Measurements from ENCODE around the gene NOD1. TPM values are rescaled to one million over a fixed set of nuclear protein-coding genes. Genes with fewer than 3 reads are reported as not detected.
"Not testable (repeated sequence)": the region's sequence is repeated elsewhere in the genome, so short reads cannot be mapped to it uniquely, and the experiment has no call there.

The NOD1 gene
- total RNA-seq, 2 donors from 2014 or later, result 3.5 to 12.3 TPM

DNA sequence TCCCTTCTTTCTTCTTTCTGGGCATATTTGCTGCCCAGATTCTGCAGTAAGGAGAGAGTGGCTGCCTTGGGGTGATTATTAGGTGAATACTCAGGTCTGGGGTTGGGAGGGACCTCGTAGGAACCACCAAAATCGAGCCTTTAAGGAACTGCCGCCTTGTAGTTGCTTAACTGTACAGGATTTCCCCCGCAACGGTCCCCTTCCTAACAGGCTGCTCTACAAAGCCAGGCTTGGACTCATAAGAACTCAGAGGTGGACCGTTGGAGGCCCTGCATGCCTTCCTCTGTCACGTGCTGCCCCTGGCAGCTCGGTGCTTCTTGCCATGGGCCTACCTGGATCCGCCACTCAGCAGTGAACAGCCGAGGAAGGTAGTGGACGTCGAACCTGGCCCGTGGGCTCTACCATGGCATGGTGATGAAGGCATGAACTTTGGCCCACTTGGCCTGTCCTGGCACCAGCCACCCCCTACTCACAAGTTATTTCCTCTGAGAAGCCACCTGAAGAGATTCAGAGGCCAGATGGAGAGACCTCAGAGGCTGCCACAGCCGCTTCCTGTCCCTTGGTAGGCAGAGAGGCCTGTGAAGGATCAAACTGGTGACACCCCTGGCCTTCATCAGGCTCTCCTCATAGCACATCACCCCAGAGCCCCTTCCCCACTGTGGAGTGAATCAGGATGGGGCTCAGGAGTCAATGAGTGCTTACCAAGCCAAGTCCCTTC is 54.6 kb downstream of the NOD1 start:
- Histone ChIP-seq H3K9me3 (no peaks in the 10 kb centered on the region), H3K36me3 (no peaks in the 10 kb centered on the region), H3K4me3 (no peak overlapping the region), H3K27me3 (replicated peaks; ENCODE audit: insufficient read depth) (no peaks in the 10 kb centered on the region), H3K27ac (no peak overlapping the region), H3K4me1 (replicated peaks) (no peaks in the 10 kb centered on the region)
- DNase-seq (ENCODE audit: low spot score), result no peak
- intact Hi-C loops (cut with DNase I), result no loop called here
- no peak for TF ChIP-seq POLR2A (IDR thresholded peaks at IDR 0.05)
- WGBS, result 96% methylated on average over 14 of the region's 14 CpGs

DNA sequence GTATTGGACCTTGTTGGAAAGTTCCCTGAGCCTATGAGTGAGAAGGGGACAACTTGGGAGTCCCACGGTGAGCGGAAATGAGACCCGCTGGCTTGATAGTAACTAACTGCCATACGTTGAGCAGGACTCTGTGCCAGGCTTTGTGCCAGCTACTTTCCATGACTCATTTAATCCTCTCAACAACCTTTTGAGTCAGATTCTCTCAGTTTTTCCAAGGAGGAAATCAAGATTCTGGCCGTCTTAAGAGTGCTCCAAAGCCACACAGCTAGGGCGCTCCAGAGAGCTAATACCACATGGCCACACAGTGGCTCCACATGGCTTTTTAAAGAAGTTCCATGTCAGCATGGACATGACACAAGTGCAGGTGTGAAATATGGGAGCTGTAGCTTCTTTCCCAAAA is 55.7 kb downstream of the NOD1 start:
- H3K9me3 ChIP-seq, result no peaks in the 10 kb centered on the region
- H3K36me3 ChIP-seq, result no peaks in the 10 kb centered on the region
- no peak overlapping the region for H3K27ac ChIP-seq
- 87% methylated on average over 6 of the region's 6 CpGs for WGBS
- H3K27me3 ChIP-seq (replicated peaks; ENCODE audit: insufficient read depth), result no peaks in the 10 kb centered on the region
- H3K4me3 ChIP-seq, result no peak overlapping the region
- TF ChIP-seq POLR2A (IDR thresholded peaks at IDR 0.05), result no peak
- no peak for TF ChIP-seq POLR2AphosphoS5 (IDR thresholded peaks at IDR 0.05)
- TF ChIP-seq, protein P1, sequence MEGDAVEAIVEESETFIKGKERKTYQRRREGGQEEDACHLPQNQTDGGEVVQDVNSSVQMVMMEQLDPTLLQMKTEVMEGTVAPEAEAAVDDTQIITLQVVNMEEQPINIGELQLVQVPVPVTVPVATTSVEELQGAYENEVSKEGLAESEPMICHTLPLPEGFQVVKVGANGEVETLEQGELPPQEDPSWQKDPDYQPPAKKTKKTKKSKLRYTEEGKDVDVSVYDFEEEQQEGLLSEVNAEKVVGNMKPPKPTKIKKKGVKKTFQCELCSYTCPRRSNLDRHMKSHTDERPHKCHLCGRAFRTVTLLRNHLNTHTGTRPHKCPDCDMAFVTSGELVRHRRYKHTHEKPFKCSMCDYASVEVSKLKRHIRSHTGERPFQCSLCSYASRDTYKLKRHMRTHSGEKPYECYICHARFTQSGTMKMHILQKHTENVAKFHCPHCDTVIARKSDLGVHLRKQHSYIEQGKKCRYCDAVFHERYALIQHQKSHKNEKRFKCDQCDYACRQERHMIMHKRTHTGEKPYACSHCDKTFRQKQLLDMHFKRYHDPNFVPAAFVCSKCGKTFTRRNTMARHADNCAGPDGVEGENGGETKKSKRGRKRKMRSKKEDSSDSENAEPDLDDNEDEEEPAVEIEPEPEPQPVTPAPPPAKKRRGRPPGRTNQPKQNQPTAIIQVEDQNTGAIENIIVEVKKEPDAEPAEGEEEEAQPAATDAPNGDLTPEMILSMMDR (IDR thresholded peaks at IDR 0.05), result no peak
- intact Hi-C loops (cut with DNase I), result no loop called here
- no peak for DNase-seq (ENCODE audit: low spot score)
- no peaks in the 10 kb centered on the region for H3K4me1 ChIP-seq (replicated peaks)

DNA sequence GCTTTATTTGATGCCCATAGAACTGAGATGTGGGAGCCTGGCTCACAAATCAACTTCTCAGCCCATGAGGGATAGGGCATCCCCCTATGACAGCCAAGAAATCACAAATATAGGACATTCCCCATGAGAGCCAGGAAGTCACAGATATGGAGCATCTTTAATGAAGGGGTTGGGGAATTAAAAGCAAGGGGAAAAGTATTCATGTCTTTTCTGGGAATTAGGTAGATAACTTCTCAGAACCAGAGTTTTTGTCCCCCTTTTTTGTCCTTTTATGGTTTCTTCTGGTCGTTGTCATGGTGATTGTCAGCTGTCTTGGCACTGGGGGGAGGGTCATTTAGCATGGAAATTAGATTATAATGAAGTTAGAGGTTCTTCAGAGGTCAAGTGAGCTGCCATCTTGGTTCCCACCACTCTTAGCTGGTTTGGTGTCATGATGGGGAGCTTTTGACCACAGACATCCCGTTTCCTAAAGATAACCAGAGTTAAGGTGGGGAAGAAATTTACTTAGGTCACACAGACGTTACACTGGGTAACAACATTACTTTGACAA is 56.9 kb downstream of the NOD1 start:
- WGBS, result 86% methylated on average over 3 of the region's 3 CpGs
- H3K27me3 ChIP-seq (replicated peaks; ENCODE audit: insufficient read depth), result no peaks in the 10 kb centered on the region
- intact Hi-C loops (cut with DNase I), result no loop called here
- H3K4me1 ChIP-seq (replicated peaks), result no peaks in the 10 kb centered on the region
- DNase-seq (ENCODE audit: low spot score), result no peak
- no peaks in the 10 kb centered on the region for H3K36me3 ChIP-seq
- TF ChIP-seq POLR2AphosphoS5 (IDR thresholded peaks at IDR 0.05) (no peak), POLR2A (IDR thresholded peaks at IDR 0.05) (no peak)
- TF ChIP-seq, protein P1 (IDR thresholded peaks at IDR 0.05), result no peak
- H3K9me3 ChIP-seq, result no peaks in the 10 kb centered on the region
- no peak overlapping the region for H3K4me3 ChIP-seq
- no peak overlapping the region for H3K27ac ChIP-seq

DNA sequence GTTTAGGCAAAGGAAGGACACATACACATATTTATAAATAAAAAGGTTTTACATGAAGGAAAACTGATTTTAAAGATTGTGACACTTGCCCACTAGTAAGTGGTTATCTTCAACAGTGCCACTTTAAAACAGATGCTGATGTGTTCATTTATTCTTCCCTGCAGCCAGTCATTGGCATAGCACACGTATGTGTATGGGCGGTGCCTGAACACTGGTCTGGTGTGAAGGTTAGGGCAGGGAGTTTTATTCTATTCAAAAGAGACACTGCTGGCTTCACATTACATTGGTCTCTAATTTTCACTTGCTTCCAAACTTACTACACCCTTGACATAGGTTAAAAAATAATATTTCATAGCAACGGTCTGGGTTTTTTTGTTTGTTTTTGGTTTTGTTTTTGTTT is 57.9 kb downstream of the NOD1 start:
- no peak for DNase-seq (ENCODE audit: low spot score)
- Histone ChIP-seq H3K9me3 (no peaks in the 10 kb centered on the region), H3K4me3 (no peak overlapping the region), H3K36me3 (no peaks in the 10 kb centered on the region), H3K27ac (no peak overlapping the region), H3K27me3 (replicated peaks; ENCODE audit: insufficient read depth) (no peaks in the 10 kb centered on the region), H3K4me1 (replicated peaks) (no peaks in the 10 kb centered on the region)
- 90% methylated on average over 3 of the region's 3 CpGs for WGBS
- TF ChIP-seq POLR2A (IDR thresholded peaks at IDR 0.05) (no peak), POLR2AphosphoS5 (IDR thresholded peaks at IDR 0.05) (no peak)
- TF ChIP-seq, protein P1 (IDR thresholded peaks at IDR 0.05), result no peak
- intact Hi-C loops (cut with DNase I), result no loop called here

DNA sequence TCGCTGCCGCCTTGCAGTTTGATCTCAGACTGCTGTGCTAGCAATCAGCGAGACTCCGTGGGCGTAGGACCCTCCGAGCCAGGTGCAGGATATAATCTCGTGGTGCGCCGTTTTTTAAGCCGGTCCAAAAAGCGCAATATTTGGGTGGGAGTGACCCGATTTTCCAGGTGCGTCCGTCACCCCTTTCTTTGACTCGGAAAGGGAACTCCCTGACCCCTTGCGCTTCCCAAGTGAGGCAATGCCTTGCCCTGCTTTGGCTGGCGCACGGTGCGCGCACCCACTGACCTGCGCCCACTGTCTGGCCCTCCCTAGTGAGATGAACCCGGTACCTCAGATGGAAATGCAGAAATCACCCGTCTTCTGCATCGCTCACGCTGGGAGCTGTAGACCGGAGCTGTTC is 58.5 kb downstream of the NOD1 start:
- 87% methylated on average over 23 of the region's 26 CpGs for WGBS

DNA sequence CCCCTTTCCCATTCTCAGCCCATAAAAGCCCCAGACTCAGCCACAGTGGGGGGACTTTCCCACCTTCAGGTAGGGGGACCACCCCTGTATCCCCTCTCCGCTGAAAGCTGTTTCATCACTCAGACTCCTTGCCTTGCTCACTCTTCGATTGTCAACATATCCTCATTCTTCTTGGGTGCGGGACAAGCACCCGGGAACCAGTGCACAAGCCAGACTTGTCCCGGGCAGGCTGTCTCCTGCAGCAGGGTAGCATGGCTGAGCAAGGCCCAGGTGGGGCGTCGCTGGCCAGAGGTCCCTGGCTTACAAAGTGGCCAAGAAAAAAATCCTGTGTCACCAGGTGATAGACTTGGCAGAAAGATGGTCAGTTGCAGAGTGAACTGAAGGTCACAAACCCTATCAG is 64.7 kb downstream of the NOD1 start:
- intact Hi-C loops (cut with DNase I), result loop anchor here (2.0 kb wide), 1 partner anchor 251 kb away; no protein-coding TSS in a partner anchor
- no peak for TF ChIP-seq POLR2A (IDR thresholded peaks at IDR 0.05)
- TF ChIP-seq POLR2AphosphoS5 (IDR thresholded peaks at IDR 0.05), result no peak
- TF ChIP-seq, protein P1 (IDR thresholded peaks at IDR 0.05), result no peak
- Histone ChIP-seq H3K27ac (no peak overlapping the region), H3K27me3 (replicated peaks; ENCODE audit: insufficient read depth) (no peaks in the 10 kb centered on the region), H3K36me3 (no peaks in the 10 kb centered on the region), H3K4me3 (no peak overlapping the region), H3K9me3 (no peaks in the 10 kb centered on the region), H3K4me1 (replicated peaks) (no peaks in the 10 kb centered on the region)
- 97% methylated on average over 7 of the region's 7 CpGs for WGBS
- no peak for DNase-seq (ENCODE audit: low spot score)

More for the DNA sequence above, 58.5 kb downstream of the NOD1 start:
- H3K36me3 ChIP-seq; H3K4me3 ChIP-seq; H3K27ac ChIP-seq; H3K4me1 ChIP-seq (replicated peaks); H3K9me3 ChIP-seq; intact Hi-C loops (cut with DNase I); H3K27me3 ChIP-seq (replicated peaks; ENCODE audit: insufficient read depth); DNase-seq (ENCODE audit: low spot score): not testable (repeated sequence)

All from prostate gland (tissue), 2 donors.